ENCODE results near the gene PRAMEF6.
"Not testable (repeated sequence)": the region's sequence is repeated elsewhere in the genome, so short reads cannot be mapped to it uniquely, and the experiment has no call there.

PRAMEF6 gene

GRCh38 chr1:12947480-12947879 lies at the start of gene PRAMEF6:
Gene PRAMEF6 (minus strand): TSS chr1:12947580. CDS start chr1:12942518, 5,062 bp downstream.
- DNase-seq, result not testable (repeated sequence)

- DNase-seq, result not testable (repeated sequence)
Measured at GRCh38 chr1:12924368-12924767, 23.0 kb downstream of the PRAMEF6 start.

- not testable (repeated sequence) for DNase-seq
Measured at GRCh38 chr1:12921749-12922148, 25.6 kb downstream of the PRAMEF6 start.

GRCh38 chr1:12916310-12916709 lies 31.1 kb downstream of the PRAMEF6 start, which contains the start of gene PRAMEF7:
Gene PRAMEF7 (plus strand): TSS chr1:12916610. CDS start chr1:12917693, 1,083 bp downstream.
- DNase-seq, result not testable (repeated sequence)

GRCh38 chr1:12903793-12904572 lies 43.4 kb downstream of the PRAMEF6 start:
- DNase-seq, result not testable (repeated sequence)

GRCh38 chr1:12899186-12899585 lies 48.2 kb downstream of the PRAMEF6 start:
- DNase-seq, result not testable (repeated sequence)

GRCh38 chr1:12898170-12898569 lies 49.2 kb downstream of the PRAMEF6 start, which contains the start of gene PRAMEF10:
Gene PRAMEF10 (minus strand): TSS chr1:12898270. CDS start chr1:12895847, 2,423 bp downstream.
- DNase-seq, result not testable (repeated sequence)
